ENCODE results near the gene MED13.
A peak's percentile ranks its signal among the peaks of the same experiment; 100 is the strongest.

Gene MED13, protein sequence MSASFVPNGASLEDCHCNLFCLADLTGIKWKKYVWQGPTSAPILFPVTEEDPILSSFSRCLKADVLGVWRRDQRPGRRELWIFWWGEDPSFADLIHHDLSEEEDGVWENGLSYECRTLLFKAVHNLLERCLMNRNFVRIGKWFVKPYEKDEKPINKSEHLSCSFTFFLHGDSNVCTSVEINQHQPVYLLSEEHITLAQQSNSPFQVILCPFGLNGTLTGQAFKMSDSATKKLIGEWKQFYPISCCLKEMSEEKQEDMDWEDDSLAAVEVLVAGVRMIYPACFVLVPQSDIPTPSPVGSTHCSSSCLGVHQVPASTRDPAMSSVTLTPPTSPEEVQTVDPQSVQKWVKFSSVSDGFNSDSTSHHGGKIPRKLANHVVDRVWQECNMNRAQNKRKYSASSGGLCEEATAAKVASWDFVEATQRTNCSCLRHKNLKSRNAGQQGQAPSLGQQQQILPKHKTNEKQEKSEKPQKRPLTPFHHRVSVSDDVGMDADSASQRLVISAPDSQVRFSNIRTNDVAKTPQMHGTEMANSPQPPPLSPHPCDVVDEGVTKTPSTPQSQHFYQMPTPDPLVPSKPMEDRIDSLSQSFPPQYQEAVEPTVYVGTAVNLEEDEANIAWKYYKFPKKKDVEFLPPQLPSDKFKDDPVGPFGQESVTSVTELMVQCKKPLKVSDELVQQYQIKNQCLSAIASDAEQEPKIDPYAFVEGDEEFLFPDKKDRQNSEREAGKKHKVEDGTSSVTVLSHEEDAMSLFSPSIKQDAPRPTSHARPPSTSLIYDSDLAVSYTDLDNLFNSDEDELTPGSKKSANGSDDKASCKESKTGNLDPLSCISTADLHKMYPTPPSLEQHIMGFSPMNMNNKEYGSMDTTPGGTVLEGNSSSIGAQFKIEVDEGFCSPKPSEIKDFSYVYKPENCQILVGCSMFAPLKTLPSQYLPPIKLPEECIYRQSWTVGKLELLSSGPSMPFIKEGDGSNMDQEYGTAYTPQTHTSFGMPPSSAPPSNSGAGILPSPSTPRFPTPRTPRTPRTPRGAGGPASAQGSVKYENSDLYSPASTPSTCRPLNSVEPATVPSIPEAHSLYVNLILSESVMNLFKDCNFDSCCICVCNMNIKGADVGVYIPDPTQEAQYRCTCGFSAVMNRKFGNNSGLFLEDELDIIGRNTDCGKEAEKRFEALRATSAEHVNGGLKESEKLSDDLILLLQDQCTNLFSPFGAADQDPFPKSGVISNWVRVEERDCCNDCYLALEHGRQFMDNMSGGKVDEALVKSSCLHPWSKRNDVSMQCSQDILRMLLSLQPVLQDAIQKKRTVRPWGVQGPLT (N-terminal part only)

DNA sequence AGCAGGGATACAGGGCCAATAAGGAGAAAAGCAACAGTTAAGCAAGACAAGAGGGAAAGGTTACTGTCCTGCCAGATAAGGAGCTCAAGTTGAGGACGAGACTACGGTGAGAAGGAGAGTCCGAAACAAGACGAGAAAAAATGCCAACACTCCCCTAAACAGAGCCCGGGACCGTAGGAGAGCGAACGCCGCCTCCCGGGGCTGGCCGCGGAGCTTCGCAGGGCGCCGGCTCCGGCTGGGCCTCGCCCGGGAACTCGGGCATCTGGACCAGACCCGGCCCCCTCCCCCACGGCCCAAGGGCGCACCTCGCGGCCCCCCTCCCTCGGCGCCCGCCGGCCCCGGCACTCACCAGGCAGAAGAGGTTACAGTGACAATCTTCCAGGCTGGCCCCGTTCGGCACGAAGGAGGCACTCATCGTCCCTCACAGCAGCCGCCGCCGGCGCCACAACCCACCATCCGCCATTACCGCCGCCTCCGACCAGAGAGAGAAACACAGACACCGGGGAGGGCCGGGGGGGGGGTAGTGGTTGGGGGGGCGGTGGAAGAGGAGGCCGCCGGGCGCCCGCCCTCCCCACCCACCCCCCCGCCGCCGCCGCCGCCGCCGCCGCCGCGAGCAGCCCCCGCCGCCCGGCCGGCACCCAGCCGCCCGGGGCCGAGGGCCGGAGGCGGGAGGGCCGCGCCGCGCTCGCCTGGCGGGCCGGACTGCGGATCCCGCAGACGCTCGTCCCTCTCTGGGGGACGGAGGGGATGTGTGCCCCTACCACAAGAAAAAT, at the start of gene MED13:
TSS of gene MED13 (minus strand) at position 488 of the 773 bp plus-strand sequence. CDS start at position 415, 73 bp downstream.
- H3K4me3 ChIP-seq, result peak within 1 kb of the TSS; percentile 98
- no peak for DNase-seq (ENCODE audit: low read depth, low spot score)
- TF ChIP-seq EZH2 (IDR thresholded peaks at IDR 0.05), result no peak
- no peak for TF ChIP-seq POLR2AphosphoS5 (IDR thresholded peaks at IDR 0.05; ENCODE audit: borderline replicate concordance, low read depth, low read length)
- no peak for TF ChIP-seq FOXP2 (optimal IDR thresholded peaks at IDR 0.05; ENCODE audit: control extremely low read depth, extremely low read length, insufficient read depth)
- H3K27ac ChIP-seq, result peak within 1 kb of the TSS; percentile 91
- H3K36me3 ChIP-seq (ENCODE audit: insufficient read depth, low read length), result peaks cover 20% of the 10 kb centered on the region
- H3K9ac ChIP-seq (ENCODE audit: insufficient read length), result peak within 1 kb of the TSS; percentile 97
- no peaks in the 10 kb centered on the region for H3K9me3 ChIP-seq (ENCODE audit: low read depth, low read length)

- H3K9ac ChIP-seq (ENCODE audit: insufficient read length), result no peak overlapping the region
- TF ChIP-seq POLR2AphosphoS5 (IDR thresholded peaks at IDR 0.05; ENCODE audit: borderline replicate concordance, low read depth, low read length) (no peak), FOXP2 (optimal IDR thresholded peaks at IDR 0.05; ENCODE audit: control extremely low read depth, extremely low read length, insufficient read depth) (no peak), EZH2 (IDR thresholded peaks at IDR 0.05) (no peak)
- H3K36me3 ChIP-seq (ENCODE audit: insufficient read depth, low read length), result no peaks in the 10 kb centered on the region
- no peaks in the 10 kb centered on the region for H3K9me3 ChIP-seq (ENCODE audit: low read depth, low read length)
- DNase-seq (ENCODE audit: low read depth, low spot score), result no peak
- peak overlapping the region; percentile 63; the same call in 1 of the 2 replicates for H3K4me3 ChIP-seq
- H3K27ac ChIP-seq, result no peak overlapping the region
These were observed 47.2 kb upstream of the MED13 start for GRCh38 chr17:62112229-62112628.

DNA sequence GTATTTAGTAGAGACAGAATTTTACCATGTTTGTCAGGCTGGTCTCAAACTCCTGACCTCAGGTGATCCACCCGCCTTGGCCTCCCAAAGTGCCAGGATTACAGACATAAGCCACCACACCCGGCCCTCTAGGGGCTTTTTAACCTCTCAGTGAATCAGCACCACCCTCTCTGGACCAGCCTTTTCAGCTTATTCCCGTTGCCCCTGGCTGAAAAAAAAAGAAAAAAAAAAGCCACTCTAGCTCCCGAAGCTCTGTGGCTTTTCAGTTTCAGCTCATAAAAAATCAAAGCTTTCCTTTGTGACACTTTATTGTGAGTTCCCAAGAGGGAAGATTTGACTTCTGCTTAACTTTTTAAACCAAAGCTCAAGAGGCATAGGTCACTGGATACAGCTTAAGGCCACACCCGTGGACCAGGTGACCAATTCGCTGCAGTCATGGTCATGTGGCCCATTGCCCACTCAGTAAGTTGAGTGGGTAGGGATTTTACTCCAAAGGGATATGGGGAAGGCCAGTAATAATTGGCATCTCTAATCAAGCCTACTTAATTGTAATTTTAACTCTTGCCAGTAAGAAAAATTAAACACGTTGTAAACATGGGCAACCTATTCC, 46.6 kb upstream of the MED13 start:
- no peaks in the 10 kb centered on the region for H3K36me3 ChIP-seq (ENCODE audit: insufficient read depth, low read length)
- H3K9ac ChIP-seq (ENCODE audit: insufficient read length), result no peak overlapping the region
- DNase-seq (ENCODE audit: low read depth, low spot score), result no peak

DNA sequence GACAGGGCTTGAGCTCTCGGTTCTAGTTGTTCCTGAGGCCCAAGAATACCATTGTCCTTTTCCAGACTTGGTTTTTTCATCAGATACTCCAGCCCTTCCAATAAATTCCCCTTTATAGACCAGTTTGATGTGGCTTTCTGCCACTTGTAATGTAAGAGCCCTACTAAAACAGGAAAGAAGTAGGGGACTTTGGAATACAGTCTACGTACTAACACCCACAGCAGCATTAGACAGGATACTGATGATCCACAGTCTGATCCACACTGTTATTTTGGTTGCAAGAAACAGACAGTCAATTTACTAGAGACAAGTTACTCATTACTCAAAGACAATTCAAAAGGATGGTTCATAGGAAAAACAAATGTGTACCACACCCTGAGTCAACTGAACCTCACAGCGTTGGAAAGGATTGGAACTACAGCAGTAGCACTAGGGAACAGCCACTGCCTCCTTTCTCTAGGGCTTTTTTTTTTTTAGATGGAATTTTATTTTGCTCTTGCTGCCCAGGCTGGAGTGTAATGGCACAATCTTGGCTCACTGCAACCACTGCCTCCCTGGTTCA, 45.9 kb upstream of the MED13 start:
- no peak overlapping the region for H3K9ac ChIP-seq (ENCODE audit: insufficient read length)
- H3K4me3 ChIP-seq, result no peak overlapping the region
- H3K27ac ChIP-seq, result no peak overlapping the region
- no peak for DNase-seq (ENCODE audit: low read depth, low spot score)
- H3K9me3 ChIP-seq (ENCODE audit: low read depth, low read length), result no peaks in the 10 kb centered on the region
- no peaks in the 10 kb centered on the region for H3K36me3 ChIP-seq (ENCODE audit: insufficient read depth, low read length)
- TF ChIP-seq EZH2 (IDR thresholded peaks at IDR 0.05) (no peak), POLR2AphosphoS5 (IDR thresholded peaks at IDR 0.05; ENCODE audit: borderline replicate concordance, low read depth, low read length) (no peak)

More for the DNA sequence above, 46.6 kb upstream of the MED13 start:
- Histone ChIP-seq H3K9me3 (ENCODE audit: low read depth, low read length) (no peaks in the 10 kb centered on the region), H3K27ac (no peak overlapping the region), H3K4me3 (peak overlapping the region; percentile 63)
- TF ChIP-seq EZH2 (IDR thresholded peaks at IDR 0.05) (no peak), POLR2AphosphoS5 (IDR thresholded peaks at IDR 0.05; ENCODE audit: borderline replicate concordance, low read depth, low read length) (no peak), FOXP2 (optimal IDR thresholded peaks at IDR 0.05; ENCODE audit: control extremely low read depth, extremely low read length, insufficient read depth) (no peak)

DNA sequence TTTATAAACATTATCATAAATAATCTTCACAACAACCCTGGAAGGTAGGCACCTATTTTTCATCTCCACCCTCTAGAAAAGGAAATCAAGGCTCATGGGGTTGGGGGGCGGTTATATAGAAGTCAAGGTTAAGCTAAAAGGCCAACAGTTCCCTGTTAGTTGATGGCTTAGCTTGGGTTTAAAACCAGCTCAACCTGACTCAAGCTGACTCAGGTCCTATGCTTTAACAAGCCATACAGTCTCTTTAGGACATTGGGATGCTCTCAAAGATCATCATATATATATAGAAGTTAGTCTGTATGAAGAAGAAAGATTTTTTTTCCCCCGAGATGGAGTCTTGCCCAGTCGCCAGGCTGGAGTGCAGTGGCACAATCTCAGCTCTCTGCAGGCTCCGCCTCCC, 44.8 kb upstream of the MED13 start:
- no peak overlapping the region for H3K27ac ChIP-seq
- no peaks in the 10 kb centered on the region for H3K9me3 ChIP-seq (ENCODE audit: low read depth, low read length)
- H3K9ac ChIP-seq (ENCODE audit: insufficient read length), result no peak overlapping the region
- H3K36me3 ChIP-seq (ENCODE audit: insufficient read depth, low read length), result no peaks in the 10 kb centered on the region
- no peak for DNase-seq (ENCODE audit: low read depth, low spot score)
- H3K4me3 ChIP-seq, result no peak overlapping the region
- no peak for TF ChIP-seq POLR2AphosphoS5 (IDR thresholded peaks at IDR 0.05; ENCODE audit: borderline replicate concordance, low read depth, low read length)
- no peak for TF ChIP-seq EZH2 (IDR thresholded peaks at IDR 0.05)
- no peak for TF ChIP-seq FOXP2 (optimal IDR thresholded peaks at IDR 0.05; ENCODE audit: control extremely low read depth, extremely low read length, insufficient read depth)

- Histone ChIP-seq H3K27ac (no peak overlapping the region), H3K4me3 (no peak overlapping the region), H3K9ac (ENCODE audit: insufficient read length) (no peak overlapping the region), H3K36me3 (ENCODE audit: insufficient read depth, low read length) (no peaks in the 10 kb centered on the region), H3K9me3 (ENCODE audit: low read depth, low read length) (no peaks in the 10 kb centered on the region)
- TF ChIP-seq POLR2AphosphoS5 (IDR thresholded peaks at IDR 0.05; ENCODE audit: borderline replicate concordance, low read depth, low read length), result no peak
- no peak for TF ChIP-seq FOXP2 (optimal IDR thresholded peaks at IDR 0.05; ENCODE audit: control extremely low read depth, extremely low read length, insufficient read depth)
- no peak for TF ChIP-seq EZH2 (IDR thresholded peaks at IDR 0.05)
- peak; percentile 64 for DNase-seq (ENCODE audit: low read depth, low spot score)
These were observed 44.4 kb upstream of the MED13 start for GRCh38 chr17:62109378-62109902.
